Measurements from ENCODE around the gene C11orf68. TPM values are rescaled to one million over a fixed set of nuclear protein-coding genes. Genes with fewer than 3 reads are reported as not detected.

C11orf68 gene
- total RNA-seq, 4 donors from 2014 or later = 5.8 to 15.6 (median 10.6) TPM

- no peak for DNase-seq
- H3K36me3 ChIP-seq = peaks cover 28 to 35% (median 31%) of the 10 kb centered on the region in 3 donors
- H3K27me3 ChIP-seq = no peaks in the 10 kb centered on the region
- H3K9me3 ChIP-seq = no peaks in the 10 kb centered on the region
- WGBS, 2 donors = 14 to 22% methylated on average over 5 of the region's 13 CpGs
- peak overlapping the region; percentile 86 to 95 (median 94) for H3K27ac ChIP-seq
- TF ChIP-seq POLR2A (IDR thresholded peaks at IDR 0.05) (no peak), CTCF (IDR thresholded peaks at IDR 0.05) (no peak)
- intact Hi-C loops (cut with DNase I) = no loop called here
- peak overlapping the region; percentile 64 to 98 (median 86) for H3K4me3 ChIP-seq
- peaks cover 17 to 33% (median 24%) of the 10 kb centered on the region in 3 donors for H3K4me1 ChIP-seq
Measured at GRCh38 chr11:65962141-65962564, 43.3 kb upstream of the C11orf68 start.

GRCh38 chr11:65961267-65962140 is 42.6 kb upstream of the C11orf68 start, which contains the start of gene SART1:
Gene SART1, plus strand, starts transcription at chr11:65961734. Its CDS starts 47 bp downstream, at chr11:65961781.
- WGBS, 2 donors = 0 to 1% methylated on average over 14 to 28 of the region's 97 CpGs
- TF ChIP-seq POLR2A (IDR thresholded peaks at IDR 0.05) (peak in 2 of 4 donors; percentile 53 to 75), CTCF (IDR thresholded peaks at IDR 0.05) (peak in 1 of 6 experiments; percentile 42)
- Histone ChIP-seq H3K36me3 (peaks cover 22 to 28% (median 24%) of the 10 kb centered on the region in 3 donors), H3K27ac (peak within 1 kb of the TSS; percentile 86 to 95 (median 94)), H3K27me3 (no peaks in the 10 kb centered on the region), H3K4me3 (peak within 1 kb of the TSS; percentile 64 to 98 (median 86)), H3K9me3 (no peaks in the 10 kb centered on the region), H3K4me1 (peaks cover 17 to 33% (median 24%) of the 10 kb centered on the region in 3 donors)
- DNase-seq = peak; percentile 87
- intact Hi-C loops (cut with DNase I) = no loop called here

- H3K4me3 ChIP-seq = peak overlapping the region; percentile 64 to 98 (median 86)
- peaks cover 17 to 33% (median 24%) of the 10 kb centered on the region in 3 donors for H3K4me1 ChIP-seq
- peak overlapping the region; percentile 86 to 95 (median 94) for H3K27ac ChIP-seq
- WGBS, 2 donors = 35 to 41% methylated on average over 13 of the region's 16 CpGs
- intact Hi-C loops (cut with DNase I) = no loop called here
- H3K9me3 ChIP-seq = no peaks in the 10 kb centered on the region
- DNase-seq = no peak
- no peak for TF ChIP-seq CTCF (IDR thresholded peaks at IDR 0.05)
- TF ChIP-seq POLR2A (IDR thresholded peaks at IDR 0.05) = no peak
- peaks cover 15 to 22% (median 18%) of the 10 kb centered on the region in 3 donors for H3K36me3 ChIP-seq
- H3K27me3 ChIP-seq = peaks cover 0 to under 1% (median 0%) of the 10 kb centered on the region in 4 donors
Measured at GRCh38 chr11:65960824-65961266, 42.0 kb upstream of the C11orf68 start.

- 69 to 78% methylated on average over 9 to 11 of the region's 17 CpGs for WGBS, 2 donors
- Histone ChIP-seq H3K4me3 (no peak overlapping the region), H3K36me3 (peaks cover 0 to 2% (median 0%) of the 10 kb centered on the region in 3 donors), H3K27me3 (peaks cover 0 to 15% (median 0%) of the 10 kb centered on the region in 4 donors), H3K4me1 (peaks cover 16 to 26% (median 20%) of the 10 kb centered on the region in 3 donors), H3K9me3 (no peaks in the 10 kb centered on the region), H3K27ac (no peak overlapping the region)
- intact Hi-C loops (cut with DNase I) = no loop called here
- no peak for DNase-seq
- TF ChIP-seq POLR2A (IDR thresholded peaks at IDR 0.05) (no peak), CTCF (IDR thresholded peaks at IDR 0.05) (no peak)
Measured at GRCh38 chr11:65958774-65959420, 40.0 kb upstream of the C11orf68 start.
